HG02571 (cell line): ENCODE data around the gene GLYATL3.

Experiments used
- ATAC-seq: cut with Tn5 transposase; IDR thresholded peaks from one replicate; pipeline ENCODE4 v1.9.1; 2021; ENCODE audit warnings: mild to moderate bottlenecking, moderate library complexity; ENCODE audit not compliant: unreplicated experiment

GLYATL3 gene

DNA sequence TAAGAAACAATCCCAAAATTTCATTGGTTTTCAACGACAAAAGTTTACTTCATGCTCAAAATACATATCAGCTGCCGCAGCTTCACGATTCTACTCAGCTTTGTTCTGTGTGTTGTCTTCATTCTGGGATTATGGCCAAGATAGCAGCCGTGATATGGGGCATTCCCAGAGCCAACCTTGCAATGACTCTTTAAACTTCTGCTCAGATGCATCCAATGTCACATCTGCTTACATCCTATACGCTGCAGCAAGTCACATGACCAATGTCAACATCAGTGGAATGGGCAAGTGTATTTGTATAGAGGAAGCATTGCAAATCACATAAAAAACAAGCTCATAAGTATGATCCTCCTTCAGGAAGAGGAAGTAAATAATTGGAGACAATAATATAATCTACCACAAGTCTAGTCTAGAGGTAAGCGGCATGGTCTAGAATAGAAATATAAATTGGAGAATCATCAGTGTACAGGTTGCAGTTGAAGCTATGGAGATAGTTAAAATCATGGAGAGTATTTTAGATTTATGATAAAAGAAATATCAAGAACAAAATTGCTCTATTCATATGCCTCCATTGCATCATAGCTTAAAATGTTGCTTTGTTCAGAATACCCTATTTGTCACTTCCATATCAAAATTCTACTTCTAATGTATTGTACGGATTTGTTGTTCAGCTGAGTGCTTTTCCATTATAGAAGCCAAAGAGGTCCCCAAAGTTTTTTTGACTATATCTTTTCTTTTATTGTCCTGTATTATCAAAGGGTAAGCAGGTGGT is 43.5 kb downstream of the GLYATL3 start:
- no peak for ATAC-seq

DNA sequence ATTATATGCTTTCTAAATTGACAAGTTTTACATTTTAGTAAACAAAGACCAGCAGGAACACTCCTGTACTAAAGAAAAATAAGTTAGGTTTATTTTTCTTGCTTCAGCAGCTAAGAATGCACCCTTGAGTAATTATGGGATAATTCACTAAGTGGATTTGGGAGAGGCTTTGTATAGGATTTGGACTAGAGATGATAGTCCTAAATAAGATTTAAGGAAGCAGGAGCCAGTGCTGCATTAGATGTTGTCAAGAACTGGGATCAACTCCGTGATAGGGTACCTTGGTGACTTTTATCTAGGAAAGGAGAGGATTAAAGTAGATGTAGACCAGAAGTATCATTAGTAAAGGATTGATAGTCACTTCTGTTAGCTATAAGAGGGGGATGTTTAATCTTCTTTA is 46.6 kb downstream of the GLYATL3 start:
- no peak for ATAC-seq

DNA sequence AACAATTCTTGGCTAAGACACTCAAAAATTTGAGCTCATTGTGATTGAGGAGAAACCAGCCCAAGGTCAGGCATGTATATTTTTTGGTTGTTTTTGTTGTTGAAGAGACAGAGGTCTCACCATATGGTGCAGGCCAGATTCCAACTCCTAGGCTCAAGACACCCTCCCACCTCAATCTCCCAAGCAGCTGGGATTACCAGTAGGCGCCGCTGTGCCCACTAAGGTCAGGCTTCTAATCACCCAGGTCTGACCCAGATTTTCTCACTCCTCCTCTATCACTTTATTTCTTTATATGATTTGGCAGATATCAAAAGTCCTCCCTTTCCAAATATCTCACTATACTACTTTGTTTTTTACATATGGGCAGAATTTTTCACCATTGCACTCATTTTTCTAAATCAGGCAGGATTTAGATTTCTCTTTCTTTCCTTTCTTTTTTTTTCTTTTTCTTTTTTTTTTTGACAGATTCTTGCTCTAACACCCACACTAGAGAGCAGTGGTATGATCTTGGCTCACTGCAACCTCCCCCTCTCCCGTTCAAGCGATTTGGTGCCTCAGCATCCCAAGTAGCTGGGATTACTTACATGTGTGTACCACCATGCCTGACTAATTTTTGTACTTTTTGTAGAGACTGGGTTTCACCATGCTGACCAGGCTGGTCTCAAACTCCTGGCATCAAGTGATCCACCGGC is 49.0 kb downstream of the GLYATL3 start:
- no peak for ATAC-seq

DNA sequence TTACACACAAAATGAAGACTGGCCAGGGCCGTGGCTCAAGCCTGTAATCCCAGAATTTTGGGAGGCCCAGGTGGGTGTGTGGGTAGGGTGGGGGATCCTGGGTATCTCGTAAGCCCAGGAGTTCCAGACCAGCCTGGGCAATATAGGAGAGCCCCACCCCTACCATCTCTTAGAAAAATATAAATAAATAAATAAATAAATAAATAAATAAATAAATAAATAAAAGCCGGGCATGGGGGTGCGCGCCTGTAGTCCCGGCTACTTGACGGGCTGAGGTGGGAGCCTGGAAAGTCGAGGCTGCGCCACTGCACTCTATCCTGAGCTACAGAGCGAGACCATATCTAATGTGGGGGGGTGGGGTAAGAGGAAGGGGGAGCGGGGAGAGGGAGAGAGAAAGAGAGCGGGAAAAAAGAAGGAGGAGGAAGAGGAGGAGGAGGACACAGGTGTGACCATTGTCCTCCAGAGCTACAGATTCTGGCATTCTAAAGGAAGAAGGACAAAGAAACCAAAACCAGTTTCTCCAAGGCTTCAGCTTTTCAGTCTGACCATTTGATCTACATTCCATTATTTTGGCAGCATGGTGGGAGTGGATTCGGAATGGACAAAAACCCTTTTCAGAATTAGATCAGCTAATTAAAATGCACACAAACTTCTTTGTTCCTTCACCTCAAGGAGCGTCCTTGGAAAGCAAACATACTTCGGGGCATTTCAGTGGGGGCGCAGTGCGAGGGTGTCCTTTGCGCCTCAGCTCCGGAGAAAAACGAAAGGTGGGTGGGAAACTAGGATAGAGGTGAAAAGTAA is 50.2 kb downstream of the GLYATL3 start:
- ATAC-seq, result no peak

DNA sequence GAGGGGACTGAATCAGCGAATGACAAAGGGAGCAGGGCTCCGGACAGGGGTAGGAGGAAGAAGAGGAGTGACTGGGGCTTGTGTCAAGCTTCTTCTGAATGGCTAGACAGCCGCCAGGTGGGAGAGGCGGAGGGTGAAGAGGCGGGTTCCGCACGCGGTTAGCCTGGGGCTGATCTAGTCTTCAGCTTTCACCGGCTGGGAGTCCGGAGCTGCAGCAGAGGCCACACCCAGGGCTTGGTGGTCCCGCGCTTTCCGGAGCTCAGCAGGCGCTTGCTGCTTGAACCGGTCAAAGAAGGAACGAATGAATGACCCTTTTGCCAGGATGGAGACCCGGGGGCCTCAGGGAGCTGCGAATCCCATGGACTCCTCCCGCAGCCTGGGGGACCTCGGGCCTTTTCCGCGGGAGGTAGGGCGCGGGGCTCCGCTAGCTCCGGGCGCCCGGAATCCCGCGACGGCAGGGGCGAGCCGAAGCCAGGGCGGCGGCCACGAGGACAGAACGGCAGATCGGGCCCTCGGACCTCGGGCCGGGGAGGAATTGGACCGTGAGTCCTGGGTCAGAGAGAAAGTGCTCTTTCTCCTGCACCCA is 50.9 kb downstream of the GLYATL3 start, which contains the start of gene C6orf141:
Gene C6orf141, plus strand, starts transcription at position 177 of the 586 bp plus-strand sequence. Its CDS starts 125 bp downstream, at position 302.
- peak; percentile 82 for ATAC-seq

DNA sequence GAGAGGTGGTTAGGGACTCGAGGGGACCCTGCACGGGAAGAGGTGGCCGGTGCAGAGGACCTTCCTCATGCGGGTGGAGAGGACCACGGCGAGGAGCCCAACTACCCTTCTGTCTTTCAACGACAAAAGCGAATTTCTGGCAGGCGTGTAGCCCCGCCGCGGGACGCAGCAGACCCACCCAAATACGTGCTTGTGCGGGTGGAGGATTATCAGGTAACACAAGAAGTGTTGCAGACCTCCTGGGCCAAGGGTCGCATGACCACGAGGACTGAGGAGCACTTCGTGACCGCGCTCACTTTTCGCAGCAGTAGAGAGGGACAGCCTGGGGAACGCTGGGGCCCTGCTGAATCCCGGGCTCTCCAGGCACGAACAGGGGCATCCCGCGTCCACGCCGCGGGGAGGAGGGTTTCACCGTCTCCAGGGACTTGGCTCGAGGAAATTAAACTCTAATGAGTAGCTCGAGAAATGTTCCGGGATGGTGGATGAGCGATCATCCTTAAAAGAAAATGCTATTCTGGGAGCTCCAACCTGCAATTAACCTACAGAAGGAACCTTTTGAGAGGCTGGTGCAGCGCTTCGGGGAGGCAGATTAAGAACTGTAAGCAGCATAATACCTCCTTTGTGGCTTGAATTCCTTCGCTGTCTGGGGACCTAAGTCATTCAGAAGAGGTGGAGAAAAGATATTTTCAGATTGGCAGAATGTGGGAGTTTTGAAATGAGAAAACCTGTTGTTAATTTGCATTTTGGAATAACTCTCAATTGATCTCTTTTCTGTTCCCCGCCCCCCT is 51.5 kb downstream of the GLYATL3 start:
- ATAC-seq, result peak; percentile 42

DNA sequence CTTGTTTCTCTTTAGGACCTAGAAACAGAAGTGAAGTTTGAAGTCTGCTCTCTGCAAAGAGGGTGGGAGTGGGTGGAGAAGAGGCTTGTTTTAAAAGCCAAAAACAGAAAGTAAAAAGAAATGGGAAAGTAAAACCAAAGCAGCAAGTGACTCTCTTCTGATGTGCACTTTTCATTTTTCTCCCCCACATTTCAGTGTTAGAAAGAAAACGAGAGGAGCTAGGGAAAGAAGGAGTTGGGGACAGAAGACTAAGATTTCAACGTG is 52.1 kb downstream of the GLYATL3 start:
- ATAC-seq, result peak; percentile 38

DNA sequence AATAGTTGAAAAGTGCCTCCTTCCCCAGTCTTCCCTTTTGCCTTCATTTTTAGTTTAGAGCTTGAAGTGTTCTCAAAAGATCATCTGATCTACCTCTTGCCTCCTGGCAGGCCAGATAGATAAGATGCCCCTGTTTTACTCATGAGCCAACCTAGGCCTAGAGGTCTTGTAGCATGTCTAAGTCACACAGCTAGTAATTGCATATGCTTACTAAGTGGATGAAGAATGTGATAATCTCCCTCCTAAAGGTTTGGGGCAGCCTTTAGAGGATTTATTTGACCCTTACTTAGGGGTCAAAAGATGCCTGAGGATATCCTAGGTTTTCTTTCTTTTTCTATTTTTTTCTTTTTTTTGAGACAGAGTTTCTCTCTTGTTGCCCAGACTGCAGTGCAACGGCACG is 52.9 kb downstream of the GLYATL3 start:
- no peak for ATAC-seq

DNA sequence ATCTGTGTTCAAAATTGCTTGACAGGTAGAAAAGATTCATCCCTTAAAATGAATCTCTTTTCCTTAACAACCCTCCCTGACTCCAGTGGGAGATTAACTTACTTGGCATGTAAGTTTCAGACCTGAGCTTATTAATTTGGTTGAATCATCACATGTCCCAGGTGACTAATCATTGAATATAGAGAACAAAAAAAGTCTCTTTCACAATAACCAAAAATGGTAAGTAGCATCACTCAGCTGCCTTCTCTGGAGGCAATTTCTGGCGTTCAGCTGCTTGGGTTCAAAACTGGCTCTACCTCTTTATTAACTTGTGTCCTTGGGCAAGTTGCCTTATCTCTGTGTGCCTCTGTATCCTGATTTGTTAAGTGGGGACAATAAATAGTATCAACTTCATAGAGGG is 53.7 kb downstream of the GLYATL3 start:
- ATAC-seq, result no peak

DNA sequence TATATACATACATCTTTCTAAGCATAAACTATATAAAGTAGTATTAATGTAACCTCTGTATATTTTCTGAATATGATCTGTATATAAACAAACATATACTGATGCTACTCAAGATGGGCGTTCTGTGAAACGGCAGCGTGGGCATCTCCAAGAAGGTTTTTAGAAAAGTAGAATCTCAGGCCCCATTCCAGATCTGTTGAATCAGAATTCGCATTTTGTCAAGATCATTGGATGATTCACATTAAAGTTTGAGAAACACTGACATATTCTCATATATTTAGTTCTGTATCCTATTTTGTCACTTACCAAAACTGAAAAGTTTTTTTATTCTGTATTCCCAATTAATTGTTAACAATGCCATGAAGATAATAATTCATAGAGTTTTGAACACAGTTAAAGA is 56.2 kb downstream of the GLYATL3 start:
- no peak for ATAC-seq

DNA sequence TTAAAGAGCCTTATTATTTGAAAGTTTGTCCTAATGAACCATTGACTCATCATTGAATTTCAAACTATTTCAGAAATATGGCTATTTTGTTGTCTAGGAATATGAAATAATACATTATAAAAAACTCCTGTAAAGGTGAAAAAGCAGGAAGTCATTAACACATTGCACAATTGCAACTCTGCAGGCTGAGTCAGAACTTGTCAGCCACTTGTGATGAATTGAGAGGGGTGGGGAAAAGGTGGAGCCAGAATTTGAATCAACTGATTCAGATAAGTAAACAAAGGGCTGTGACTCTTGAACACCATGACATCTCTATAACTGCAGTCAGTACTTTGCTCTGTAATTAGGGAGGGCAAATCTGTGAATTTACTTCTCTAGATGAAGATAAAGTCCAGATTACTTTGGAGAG is 56.7 kb downstream of the GLYATL3 start:
- no peak for ATAC-seq

DNA sequence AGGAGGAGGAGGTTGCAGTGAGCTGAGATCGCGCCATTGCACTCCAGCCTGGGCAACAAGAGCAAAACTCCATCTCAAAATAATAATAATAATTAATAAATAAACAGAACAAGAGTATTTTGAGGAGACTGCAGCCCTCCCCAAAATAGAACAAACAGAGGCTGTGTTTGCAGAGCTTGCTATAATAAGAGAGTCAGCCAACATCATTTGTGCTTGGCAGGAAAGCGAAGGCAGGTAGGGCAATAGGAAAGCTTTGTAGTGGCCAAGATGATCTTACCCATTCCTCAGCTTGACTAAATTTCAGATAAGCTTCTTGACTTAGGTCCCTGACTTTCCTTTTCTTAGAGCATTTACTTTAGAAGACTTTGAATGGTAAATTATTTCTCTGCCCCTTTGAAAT is 57.5 kb downstream of the GLYATL3 start:
- no peak for ATAC-seq

DNA sequence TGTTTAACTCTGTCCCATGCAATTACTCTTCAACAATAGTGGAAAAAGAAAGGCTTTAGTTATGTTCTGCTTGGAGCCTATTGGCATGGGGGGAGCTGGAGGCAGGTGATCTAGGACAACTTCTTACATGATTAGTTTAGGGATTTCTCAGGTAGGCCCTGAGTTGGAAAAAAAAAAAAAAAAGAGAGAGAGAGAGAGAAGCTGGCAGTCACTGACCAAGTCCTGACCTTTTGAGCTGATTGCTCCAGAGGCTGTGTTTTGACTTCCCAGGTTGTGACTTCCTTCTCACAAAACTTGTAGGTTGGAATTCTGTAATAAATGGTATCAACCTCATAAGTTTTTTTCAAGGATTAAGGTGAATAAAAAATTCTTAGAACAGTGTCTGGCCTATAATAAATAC is 58.5 kb downstream of the GLYATL3 start:
- no peak for ATAC-seq

DNA sequence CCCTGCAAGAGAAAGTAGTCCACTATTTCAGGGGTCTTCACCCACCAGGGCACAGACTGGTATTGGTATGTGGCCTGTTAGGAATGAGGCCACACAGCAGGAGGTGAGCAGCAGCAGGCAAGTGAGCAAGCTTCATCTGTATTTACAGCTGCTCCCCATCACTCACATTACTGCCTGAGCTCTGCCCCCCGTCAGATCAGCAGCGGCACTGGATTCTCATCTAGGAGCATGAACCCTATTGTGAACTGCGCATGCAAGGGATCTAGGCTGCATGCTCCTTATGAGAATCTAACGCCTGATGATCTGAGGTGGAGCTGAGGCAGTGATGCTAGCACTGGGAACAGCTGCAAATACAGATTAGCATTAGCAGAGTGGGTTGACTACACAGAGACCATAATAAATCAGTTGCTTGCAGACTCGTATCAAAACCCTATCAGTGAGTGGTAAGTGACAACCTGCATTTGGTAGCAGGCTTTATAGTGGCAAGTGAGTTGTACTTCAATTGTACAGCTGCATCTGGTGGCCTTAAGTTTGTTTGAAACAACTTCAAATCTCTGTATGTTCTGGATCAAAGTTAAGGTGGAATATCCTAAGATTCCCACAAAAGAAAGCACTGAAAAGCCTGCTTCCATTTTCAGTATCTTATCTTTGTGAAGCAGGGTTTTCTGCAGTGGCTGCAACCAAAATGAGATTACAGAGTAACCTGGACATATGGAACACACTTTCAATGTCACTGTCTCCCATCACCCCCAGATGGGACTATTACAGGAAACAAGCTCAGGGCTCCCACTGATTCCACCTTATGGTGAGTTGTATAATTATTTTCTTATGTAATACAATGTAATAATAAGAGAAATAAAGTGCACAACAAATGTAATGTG is 63.5 kb downstream of the GLYATL3 start:
- ATAC-seq, result no peak

DNA sequence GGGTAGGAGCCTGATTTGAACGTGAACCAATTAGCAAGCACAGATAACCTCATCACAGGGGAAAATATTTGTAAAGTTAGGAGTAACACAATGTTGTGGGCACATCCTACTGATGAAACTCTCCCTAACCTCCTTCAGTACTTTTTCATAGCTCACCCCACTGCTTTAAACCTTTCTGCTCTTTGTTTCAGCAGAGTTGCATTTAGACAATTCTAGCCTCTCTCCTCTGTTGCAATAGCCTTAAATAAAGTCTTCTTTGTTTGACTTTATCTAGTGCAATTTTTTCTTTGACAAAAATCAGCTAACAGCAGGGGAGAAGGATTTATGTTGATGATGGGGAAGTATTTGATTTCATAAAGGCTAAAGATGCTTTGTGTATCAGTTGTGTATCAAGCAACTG is 64.8 kb downstream of the GLYATL3 start:
- no peak for ATAC-seq

DNA sequence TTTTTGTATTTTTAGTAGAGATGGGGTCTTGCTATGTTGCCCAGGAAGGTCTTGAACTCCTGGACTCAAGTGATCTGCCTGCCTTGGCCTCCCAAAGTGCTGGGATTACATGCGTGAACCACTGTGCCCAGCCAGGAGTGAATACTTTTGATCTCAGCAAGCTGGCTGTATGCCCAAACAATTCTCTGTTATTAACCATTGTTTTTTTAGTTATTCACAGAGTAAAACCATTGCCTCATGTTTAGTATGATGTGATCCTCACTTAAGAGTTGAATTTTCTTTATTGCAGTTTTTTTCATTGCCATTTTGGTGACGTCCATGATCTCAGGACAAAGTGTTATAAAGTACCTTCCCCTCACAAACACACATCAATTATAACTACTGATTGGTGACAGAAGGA is 65.5 kb downstream of the GLYATL3 start:
- no peak for ATAC-seq

DNA sequence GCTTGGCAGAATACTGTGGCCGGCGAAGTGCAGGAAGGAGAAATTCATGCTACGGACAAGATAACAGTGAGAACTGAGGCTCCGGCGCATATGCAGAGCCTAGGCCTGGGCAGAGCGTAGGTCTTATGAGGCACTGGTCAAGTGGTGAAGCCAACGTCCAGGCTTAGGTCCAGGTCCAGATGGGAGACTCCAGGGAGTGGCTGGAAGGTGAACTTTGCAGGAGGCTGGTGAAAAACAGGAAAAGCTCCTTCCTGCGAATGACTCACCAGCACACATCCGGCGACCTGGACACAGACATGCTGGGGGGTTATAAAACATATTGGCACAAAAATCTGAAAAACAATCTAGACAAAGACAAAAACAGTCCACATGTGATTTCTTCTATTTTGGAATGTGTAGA is 66.1 kb downstream of the GLYATL3 start:
- ATAC-seq, result no peak

DNA sequence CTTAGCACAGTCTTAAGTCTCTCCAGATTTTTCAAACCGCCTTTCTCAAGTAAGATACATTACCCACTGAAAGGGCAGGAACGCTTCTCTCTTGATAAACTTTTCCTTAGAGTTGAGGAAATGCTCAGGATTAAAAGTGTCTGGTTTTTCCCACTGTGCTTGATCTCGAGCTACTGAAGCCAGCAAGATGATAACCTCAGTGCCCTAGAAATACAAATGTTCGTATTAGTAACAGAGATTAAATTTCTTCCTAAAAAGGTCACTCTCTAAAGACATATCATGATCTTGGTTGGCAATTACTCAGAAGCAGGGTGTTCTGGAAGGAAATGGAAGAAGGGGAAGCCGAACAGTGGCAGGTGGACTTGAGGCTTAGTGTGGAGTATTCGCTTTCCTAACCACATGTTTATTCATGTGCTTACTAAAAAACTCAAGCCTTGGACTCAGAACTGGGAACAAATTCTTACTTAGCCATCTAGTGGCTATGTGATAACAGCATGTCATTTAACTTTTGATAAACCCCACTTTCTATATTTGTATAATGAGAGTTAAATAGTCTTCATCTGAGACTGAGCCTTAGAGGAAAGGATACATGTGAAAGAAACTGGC is 70.9 kb downstream of the GLYATL3 start:
- ATAC-seq, result no peak

DNA sequence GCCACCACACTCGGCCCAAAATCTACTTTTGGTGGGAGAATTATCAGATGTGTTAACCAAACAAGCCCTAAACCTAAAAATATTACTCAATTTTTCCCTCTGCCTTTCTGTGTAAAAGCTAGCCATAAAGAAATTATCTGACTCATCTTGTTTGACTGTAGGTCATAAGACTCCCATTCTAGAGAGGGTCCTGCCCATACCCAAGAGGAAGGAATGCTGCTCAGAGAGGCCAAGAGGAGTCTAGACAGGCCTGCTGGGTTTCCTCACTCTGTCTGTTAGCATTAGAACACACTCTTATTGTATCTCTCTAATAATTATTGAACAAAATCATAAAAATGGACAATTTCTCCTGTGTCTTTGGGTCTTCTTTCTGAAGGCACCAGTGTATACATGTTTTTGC is 76.9 kb downstream of the GLYATL3 start:
- ATAC-seq, result no peak
